H9 (cell line): ENCODE measurements around the gene THBS4. TPM values are rescaled to one million over a fixed set of nuclear protein-coding genes. Genes with fewer than 3 reads are reported as not detected.
"Not testable (repeated sequence)": the region's sequence is repeated elsewhere in the genome, so short reads cannot be mapped to it uniquely, and the experiment has no call there.

Experiments
- DNase-seq: peaks from one replicate; pipeline ENCODE4 v3.0.0-alpha.2; 2017
- H2AFZ ChIP-seq: one replicate; pipeline ENCODE4 v1.6.1; 2013; ENCODE audit warnings: mild to moderate bottlenecking, low read length, control low read depth, moderate library complexity
- H2AK5ac ChIP-seq: 2 replicates; pipeline ENCODE4 v1.6.1; 2013; ENCODE audit warnings: low read length, control low read depth, mixed read lengths; ENCODE audit not compliant: insufficient read length
- H2BK120ac ChIP-seq: one replicate; pipeline ENCODE4 v1.6.1; 2013; ENCODE audit warnings: low read depth, mild to moderate bottlenecking, low read length, control low read depth, inconsistent platforms; ENCODE audit not compliant: poor library complexity, severe bottlenecking
- H2BK12ac ChIP-seq: 2 replicates; pipeline ENCODE4 v1.6.1; 2013; ENCODE audit warnings: low read length, control low read depth, mixed read lengths, low read depth; ENCODE audit not compliant: insufficient read length
- H2BK15ac ChIP-seq: 2 replicates; pipeline ENCODE4 v1.6.1; 2013; ENCODE audit warnings: low read depth, low read length, control low read depth
- H2BK20ac ChIP-seq: one replicate; pipeline ENCODE4 v1.6.1; 2013; ENCODE audit warnings: low read depth, mild to moderate bottlenecking, low read length, control low read depth, inconsistent platforms; ENCODE audit not compliant: poor library complexity, severe bottlenecking
- H2BK5ac ChIP-seq: 2 replicates; pipeline ENCODE4 v1.6.1; 2013; ENCODE audit warnings: low read length, control low read depth, mixed read lengths; ENCODE audit not compliant: insufficient read length
- H3K14ac ChIP-seq: 2 replicates; pipeline ENCODE4 v1.6.1; 2013; ENCODE audit warnings: low read length, control low read depth; ENCODE audit not compliant: insufficient read depth
- H3K18ac ChIP-seq: 2 replicates; pipeline ENCODE4 v1.6.1; 2013; ENCODE audit warnings: low read depth, mild to moderate bottlenecking, mixed read lengths, low read length, control low read depth; ENCODE audit not compliant: insufficient read length
- H3K23ac ChIP-seq: 2 replicates; pipeline ENCODE4 v1.6.1; 2013; ENCODE audit warnings: low read length, control low read depth, mixed read lengths, low read depth; ENCODE audit not compliant: insufficient read length
- H3K23me2 ChIP-seq: 2 replicates; pipeline ENCODE4 v1.6.1; 2013; ENCODE audit warnings: low read depth, mild to moderate bottlenecking, mixed read lengths, low read length, control low read depth; ENCODE audit not compliant: insufficient read length, poor library complexity, severe bottlenecking
- H3K27ac ChIP-seq: 2 replicates; pipeline ENCODE4 v1.5.1; 2013; ENCODE audit warnings: low read length, control low read depth, mixed read lengths, low read depth; ENCODE audit not compliant: insufficient read length
- H3K27me3 ChIP-seq: 2 replicates; pipeline ENCODE4 v1.6.1; 2013; ENCODE audit warnings: low read length, control low read depth, inconsistent platforms; ENCODE audit not compliant: insufficient read depth
- H3K4ac ChIP-seq: 2 replicates; pipeline ENCODE4 v1.6.1; 2013; ENCODE audit warnings: low read depth, mild to moderate bottlenecking, control low read depth, inconsistent platforms, low read length, moderate library complexity
- H3K4me1 ChIP-seq: 2 replicates; pipeline ENCODE4 v1.6.1; 2013; ENCODE audit warnings: low read length, control low read depth, inconsistent platforms; ENCODE audit not compliant: insufficient read depth
- H3K4me2 ChIP-seq: 2 replicates; pipeline ENCODE4 v1.6.1; 2013; ENCODE audit warnings: low read length, control low read depth, mixed read lengths; ENCODE audit not compliant: insufficient read length, insufficient read depth
- H3K56ac ChIP-seq: 2 replicates; pipeline ENCODE4 v1.6.1; 2013; ENCODE audit warnings: low read depth, mild to moderate bottlenecking, mixed read lengths, low read length, control low read depth; ENCODE audit not compliant: insufficient read length
- H3K79me1 ChIP-seq: 2 replicates; pipeline ENCODE4 v1.6.1; 2013; ENCODE audit warnings: low read depth, mild to moderate bottlenecking, moderate library complexity, low read length, control low read depth, inconsistent platforms; ENCODE audit not compliant: insufficient read depth, poor library complexity, severe bottlenecking
- H3K79me2 ChIP-seq: 2 replicates; pipeline ENCODE4 v1.6.1; 2013; ENCODE audit warnings: low read length, control low read depth, inconsistent platforms; ENCODE audit not compliant: insufficient read depth
- H3K9ac ChIP-seq: 2 replicates; pipeline ENCODE4 v1.6.1; 2013; ENCODE audit warnings: low read length, control low read depth, mixed read lengths; ENCODE audit not compliant: insufficient read length; ENCODE audit errors: extremely low read depth
- H3K9me3 ChIP-seq: one replicate; pipeline ENCODE4 v1.6.1; 2013; ENCODE audit warnings: low read depth, low read length, inconsistent platforms; ENCODE audit not compliant: control insufficient read depth
- H3T11ph ChIP-seq: one replicate; pipeline ENCODE4 v1.6.1; 2013; ENCODE audit warnings: mild to moderate bottlenecking, low read length, control low read depth, inconsistent platforms
- H4K20me1 ChIP-seq: one replicate; pipeline ENCODE4 v1.6.1; 2013; ENCODE audit not compliant: control insufficient read depth, insufficient read length, insufficient read depth
- H4K5ac ChIP-seq: 2 replicates; pipeline ENCODE4 v1.6.1; 2013; ENCODE audit warnings: low read depth, mild to moderate bottlenecking, mixed read lengths, low read length, control low read depth; ENCODE audit not compliant: insufficient read length
- H4K8ac ChIP-seq: replicated peaks from 2 replicates; pipeline ENCODE4 v1.6.1; 2013; ENCODE audit warnings: low read length, control low read depth, mixed read lengths, low read depth; ENCODE audit not compliant: insufficient read length
- H4K91ac ChIP-seq: 2 replicates; pipeline ENCODE4 v1.6.1; 2013; ENCODE audit warnings: low read depth, mild to moderate bottlenecking, moderate library complexity, mixed read lengths, low read length, control low read depth; ENCODE audit not compliant: insufficient read length
- H3K27ac Mint-ChIP-seq, 3 experiments: 2 replicates in 2 of 3; 3 replicates in 1 of 3; pipeline ENCODE4 v1.8.0; 2020 to 2021; ENCODE audit warnings: mixed read lengths in 3 of 3, mild to moderate bottlenecking in 1 of 3, moderate library complexity in 1 of 3
- H3K27me3 Mint-ChIP-seq: 2 replicates; pipeline ENCODE4 v1.8.0; 2021; ENCODE audit warnings: low read depth, mild to moderate bottlenecking, moderate library complexity, mixed read lengths
- H3K36me3 Mint-ChIP-seq, 3 experiments: 2 replicates in 2 of 3; 3 replicates in 1 of 3; pipeline ENCODE4 v1.8.0; 2020 to 2021; ENCODE audit warnings: low read depth in 3 of 3, mixed read lengths in 3 of 3; ENCODE audit not compliant: insufficient read depth in 1 of 3
- H3K4me1 Mint-ChIP-seq, 2 experiments: 2 replicates each; pipeline ENCODE4 v1.8.0; 2020; ENCODE audit warnings: mixed read lengths in 2 of 2
- H3K4me3 Mint-ChIP-seq, 2 experiments: 2 replicates in 1 of 2; 3 replicates in 1 of 2; pipeline ENCODE4 v1.8.0; 2020 to 2021; ENCODE audit warnings: mild to moderate bottlenecking in 2 of 2, mixed read lengths in 2 of 2, moderate library complexity in 1 of 2
- H3K9me3 Mint-ChIP-seq, 2 experiments: 2 replicates in 1 of 2; 3 replicates in 1 of 2; pipeline ENCODE4 v1.8.0; 2020; ENCODE audit warnings: mild to moderate bottlenecking in 2 of 2, mixed read lengths in 2 of 2, moderate library complexity in 1 of 2
- WGBS: extraction: QIAGEN DNeasy Blood & Tissue Kit; methylation state at CpG from one replicate; pipeline ENCODE4 v1.1.7; 2013; ENCODE audit warnings: missing lambda C conversion rate, low lambda C conversion rate, mixed read lengths; ENCODE audit not compliant: insufficient read length; ENCODE audit errors: extremely low coverage; 5-methylcytosine and 5-hydroxymethylcytosine counted together
- total RNA-seq: library from RNA; stranded (reverse); gene quantifications from 2 replicates; pipeline ENCODE4 v1.2.1, GENCODE V29; 2021
- TF ChIP-seq, protein P1 (sequence below): fragments of 200-600 bp; sonication (generic); conservative IDR thresholded peaks from 3 replicates; pipeline ENCODE4 v1.8.0; 2021; ENCODE audit warnings: antibody characterized with exemption, mild to moderate bottlenecking

THBS4 gene
- total RNA-seq, 1 experiment from 2014 or later = 19.0 TPM

GRCh38 chr5:80091792-80092192 is 56.6 kb downstream of the THBS4 start:
- H3K4ac ChIP-seq, H4K5ac ChIP-seq, H3K18ac ChIP-seq, H3K4me3 Mint-ChIP-seq, H3K36me3 Mint-ChIP-seq, H3K23me2 ChIP-seq, H2AK5ac ChIP-seq, H3K14ac ChIP-seq, H2BK20ac ChIP-seq, H3K79me2 ChIP-seq, H3K27ac ChIP-seq, H3K23ac ChIP-seq, H3K4me1 ChIP-seq, DNase-seq, H4K20me1 ChIP-seq, H3K9me3 ChIP-seq, H3K9me3 Mint-ChIP-seq, H2BK12ac ChIP-seq, H4K91ac ChIP-seq, H3K4me2 ChIP-seq, H3K79me1 ChIP-seq, H3K27me3 ChIP-seq, H3K56ac ChIP-seq, H2BK5ac ChIP-seq, H3T11ph ChIP-seq, H2BK120ac ChIP-seq, H3K9ac ChIP-seq, H3K27me3 Mint-ChIP-seq, H4K8ac ChIP-seq, H2AFZ ChIP-seq, H2BK15ac ChIP-seq: not testable (repeated sequence)
- TF ChIP-seq, protein P1, sequence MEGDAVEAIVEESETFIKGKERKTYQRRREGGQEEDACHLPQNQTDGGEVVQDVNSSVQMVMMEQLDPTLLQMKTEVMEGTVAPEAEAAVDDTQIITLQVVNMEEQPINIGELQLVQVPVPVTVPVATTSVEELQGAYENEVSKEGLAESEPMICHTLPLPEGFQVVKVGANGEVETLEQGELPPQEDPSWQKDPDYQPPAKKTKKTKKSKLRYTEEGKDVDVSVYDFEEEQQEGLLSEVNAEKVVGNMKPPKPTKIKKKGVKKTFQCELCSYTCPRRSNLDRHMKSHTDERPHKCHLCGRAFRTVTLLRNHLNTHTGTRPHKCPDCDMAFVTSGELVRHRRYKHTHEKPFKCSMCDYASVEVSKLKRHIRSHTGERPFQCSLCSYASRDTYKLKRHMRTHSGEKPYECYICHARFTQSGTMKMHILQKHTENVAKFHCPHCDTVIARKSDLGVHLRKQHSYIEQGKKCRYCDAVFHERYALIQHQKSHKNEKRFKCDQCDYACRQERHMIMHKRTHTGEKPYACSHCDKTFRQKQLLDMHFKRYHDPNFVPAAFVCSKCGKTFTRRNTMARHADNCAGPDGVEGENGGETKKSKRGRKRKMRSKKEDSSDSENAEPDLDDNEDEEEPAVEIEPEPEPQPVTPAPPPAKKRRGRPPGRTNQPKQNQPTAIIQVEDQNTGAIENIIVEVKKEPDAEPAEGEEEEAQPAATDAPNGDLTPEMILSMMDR = peak; percentile 86
- WGBS = no CpG with 5 or more reads among the region's 15 CpGs
- peak overlapping the region in 2 of 3 experiments; percentile 14 to 75; a peak in 1 of 7 replicates for H3K27ac Mint-ChIP-seq
- H3K4me1 Mint-ChIP-seq = peaks cover 9 to 15% of the 10 kb centered on the region in 2 experiments
